GM21526 (cell line): ENCODE results near the gene TTC6.

Experiments used
- ATAC-seq: cut with Tn5 transposase; IDR thresholded peaks from one replicate; pipeline ENCODE4 v1.9.1; 2021; ENCODE audit warnings: moderate library complexity; ENCODE audit not compliant: unreplicated experiment, low FRiP score

Gene TTC6

GRCh38 chr14:37585971-37586796 is 9.2 kb upstream of the TTC6 start:
- ATAC-seq, result no peak

GRCh38 chr14:37586797-37587130 is 8.7 kb upstream of the TTC6 start:
- no peak for ATAC-seq

- ATAC-seq, result no peak
Measured at GRCh38 chr14:37587131-37587803, 8.2 kb upstream of the TTC6 start.

GRCh38 chr14:37587881-37588666 is 7.4 kb upstream of the TTC6 start:
- ATAC-seq, result no peak

- ATAC-seq, result no peak
Measured at GRCh38 chr14:37588667-37588955, 6.8 kb upstream of the TTC6 start.

GRCh38 chr14:37588956-37589714 is 6.3 kb upstream of the TTC6 start:
- no peak for ATAC-seq

- no peak for ATAC-seq
Measured at GRCh38 chr14:37589715-37590427, 5.6 kb upstream of the TTC6 start.

- no peak for ATAC-seq
Measured at GRCh38 chr14:37590428-37591139, 4.8 kb upstream of the TTC6 start.

GRCh38 chr14:37591311-37591940 is 4.0 kb upstream of the TTC6 start:
- no peak for ATAC-seq

GRCh38 chr14:37591941-37592481 is 3.4 kb upstream of the TTC6 start:
- ATAC-seq, result no peak

GRCh38 chr14:37592482-37593408 is 2.7 kb upstream of the TTC6 start:
- ATAC-seq, result no peak

GRCh38 chr14:37593511-37594237 is 1.8 kb upstream of the TTC6 start:
- ATAC-seq, result no peak

- no peak for ATAC-seq
Measured at GRCh38 chr14:37594238-37594970, 1.0 kb upstream of the TTC6 start.

GRCh38 chr14:37595809-37596621 is 586 bp downstream of the TTC6 start:
- ATAC-seq, result no peak

- no peak for ATAC-seq
Measured at GRCh38 chr14:37596790-37597472, 1.5 kb downstream of the TTC6 start.
